Keratinocyte (primary cell): Measurements from ENCODE around the gene TMEM207. TPM values are rescaled to one million over a fixed set of nuclear protein-coding genes. Genes with fewer than 3 reads are reported as not detected.

Experiments
- DNase-seq: peaks from one replicate; pipeline ENCODE4 v3.0.0-alpha.2; 2011; ENCODE audit warnings: low read depth, missing footprints, low spot score
- FAIRE-seq: peaks from 2 replicates; lab custom pipeline; 2011; peaks lifted over from hg19 to GRCh38; lab: Jason Lieb, UNC
- H2AFZ ChIP-seq: 2 replicates; pipeline ENCODE4 v1.6.0; 2012; ENCODE audit warnings: low read length, control low read depth, inconsistent platforms; ENCODE audit not compliant: control insufficient read depth
- H3K27ac ChIP-seq: 2 replicates; pipeline ENCODE4 v1.5.1; 2011; ENCODE audit warnings: low read length; ENCODE audit not compliant: control insufficient read depth, insufficient read depth
- H3K27me3 ChIP-seq: 3 replicates; pipeline ENCODE4 v1.6.0; 2011; ENCODE audit warnings: low read length; ENCODE audit not compliant: control insufficient read depth, insufficient read depth; ENCODE audit errors: extremely low read depth
- H3K36me3 ChIP-seq, 2 experiments: 2 replicates in 1 of 2; 3 replicates in 1 of 2; pipeline ENCODE4 v1.5.1; 2011; ENCODE audit warnings: low read length in 2 of 2, mild to moderate bottlenecking in 1 of 2; ENCODE audit not compliant: control insufficient read depth in 2 of 2, insufficient read depth in 2 of 2; ENCODE audit errors: extremely low read depth in 1 of 2
- H3K4me1 ChIP-seq: 3 replicates; pipeline ENCODE4 v1.5.1; 2011; ENCODE audit warnings: low read length; ENCODE audit not compliant: control insufficient read depth, insufficient read depth; ENCODE audit errors: extremely low read depth
- H3K4me2 ChIP-seq: 3 replicates; pipeline ENCODE4 v1.6.0; 2011; ENCODE audit warnings: low read depth, low read length; ENCODE audit not compliant: control insufficient read depth, insufficient read depth; ENCODE audit errors: extremely low read depth
- H3K4me3 ChIP-seq, 3 experiments: fragments of 200-600 bp in 1 of 3; sonication (generic) in 1 of 3; 2 replicates in 2 of 3; 3 replicates in 1 of 3; pipeline ENCODE4 v1.5.1; 2011 to 2016; ENCODE audit warnings: low read length in 3 of 3, mild to moderate bottlenecking in 3 of 3, control low read depth in 2 of 3, inconsistent platforms in 1 of 3, low read depth in 1 of 3, mixed read lengths in 1 of 3, mixed run types in 1 of 3, moderate library complexity in 1 of 3; ENCODE audit not compliant: control insufficient read depth in 2 of 3, insufficient read depth in 2 of 3; ENCODE audit errors: extremely low read depth in 1 of 3
- H3K79me2 ChIP-seq: 2 replicates; pipeline ENCODE4 v1.6.0; 2012; ENCODE audit warnings: low read length; ENCODE audit not compliant: control insufficient read depth, insufficient read depth
- H3K9ac ChIP-seq: 3 replicates; pipeline ENCODE4 v1.6.0; 2011; ENCODE audit warnings: low read length; ENCODE audit not compliant: control insufficient read depth, insufficient read depth; ENCODE audit errors: extremely low read depth
- H3K9me1 ChIP-seq: 3 replicates; pipeline ENCODE4 v1.6.0; 2011; ENCODE audit warnings: low read length; ENCODE audit not compliant: control insufficient read depth, insufficient read depth; ENCODE audit errors: extremely low read depth
- H3K9me3 ChIP-seq: 2 replicates; pipeline ENCODE4 v1.5.1; 2012; ENCODE audit warnings: low read depth, low read length; ENCODE audit not compliant: control insufficient read depth
- H4K20me1 ChIP-seq: 3 replicates; pipeline ENCODE4 v1.6.0; 2011; ENCODE audit warnings: low read length; ENCODE audit not compliant: control insufficient read depth, insufficient read depth; ENCODE audit errors: extremely low read depth
- EZH2 ChIP-seq: IDR thresholded peaks from one replicate; pipeline ENCODE4 v1.6.1; 2012; ENCODE audit warnings: inconsistent platforms, mild to moderate bottlenecking, low read length, moderate library complexity
- dilution Hi-C: fragments of 300-500 bp; cut with MboI; formaldehyde crosslinking; loops from one replicate; pipeline ENCODE4 v1.7.0; 2020; ENCODE audit warnings: low sequenced_read_pairs; ENCODE audit not compliant: extremely low pct_ligation_motif_present
- polyA minus RNA-seq, 3 experiments: library from RNA; depleted of rRNA, polyadenylated mRNA; stranded (reverse); fragments of >200 nt; gene quantifications; 1 replicate in 1 of 3; 2 replicates in 1 of 3; 3 replicates in 1 of 3; pipeline ENCODE4 v1.2.3, GENCODE V29; 2011
- polyA plus RNA-seq, 5 experiments: library from polyadenylated mRNA; depleted of rRNA in 3 of 5; stranded (reverse) in 3 of 5; stranded (forward) in 1 of 5; unstranded in 1 of 5; fragments of >200 nt; gene quantifications; 1 replicate in 1 of 5; 2 replicates in 3 of 5; 3 replicates in 1 of 5; pipeline versions ENCODE4 v1.2.1 to v1.2.3, GENCODE V29; 2011 to 2012; ENCODE audit warnings: missing spikeins in 2 of 5, low read depth in 1 of 5, low replicate concordance in 1 of 5
- TF ChIP-seq, protein P1 (sequence below), 3 experiments: IDR thresholded peaks in 1 of 3; conservative IDR thresholded peaks in 1 of 3; optimal IDR thresholded peaks in 1 of 3; 2 replicates in 2 of 3; 3 replicates in 1 of 3; pipeline versions ENCODE3 to v1.5.1; 2011; ENCODE audit warnings: low read length in 3 of 3, mild to moderate bottlenecking in 3 of 3, moderate library complexity in 2 of 3, control low read depth in 1 of 3, inconsistent platforms in 1 of 3; ENCODE audit not compliant: insufficient read depth in 2 of 3; ENCODE audit errors: extremely low read depth in 1 of 3

TMEM207 gene
- not detected in 3 replicates for polyA plus RNA-seq
- not detected for polyA plus RNA-seq (2011; ENCODE audit: low read depth)
- not detected in 2 replicates for polyA plus RNA-seq (2011; cell fraction: cytosol; rRNA removed)
- polyA plus RNA-seq (2011; cell fraction: nucleus; rRNA removed) = not detected in 2 replicates
- polyA plus RNA-seq (2012; ENCODE audit: low replicate concordance) = not detected in 2 replicates
- not detected in 3 replicates for polyA minus RNA-seq
- polyA minus RNA-seq (2011; cell fraction: cytosol; rRNA and poly(A)+ RNA removed) = not detected
- polyA minus RNA-seq (2011; cell fraction: nucleus; rRNA and poly(A)+ RNA removed) = not detected in 2 replicates

GRCh38 chr3:190449801-190450200 lies at the start of gene TMEM207:
TSS of gene TMEM207 (minus strand) at chr3:190449901. CDS start at chr3:190449809, 92 bp downstream.
- no peaks in the 10 kb centered on the region for H4K20me1 ChIP-seq
- DNase-seq = no peak
- H3K4me1 ChIP-seq = no peaks in the 10 kb centered on the region
- peak within 1 kb of the TSS; percentile 50 for H2AFZ ChIP-seq
- H3K79me2 ChIP-seq = no peaks in the 10 kb centered on the region
- H3K4me2 ChIP-seq = no peak within 1 kb of the TSS
- FAIRE-seq = peak; percentile 81
- H3K4me3 ChIP-seq = no peak within 1 kb of the TSS
- dilution Hi-C loops = no loop called here
- no peak within 1 kb of the TSS for H3K9ac ChIP-seq
- H3K27ac ChIP-seq = no peak within 1 kb of the TSS
- no peaks in the 10 kb centered on the region for H3K9me3 ChIP-seq
- H3K9me1 ChIP-seq = no peaks in the 10 kb centered on the region
- H3K27me3 ChIP-seq = no peaks in the 10 kb centered on the region
- H3K36me3 ChIP-seq = no peaks in the 10 kb centered on the region
- no peak for TF ChIP-seq EZH2
- TF ChIP-seq, protein P1, sequence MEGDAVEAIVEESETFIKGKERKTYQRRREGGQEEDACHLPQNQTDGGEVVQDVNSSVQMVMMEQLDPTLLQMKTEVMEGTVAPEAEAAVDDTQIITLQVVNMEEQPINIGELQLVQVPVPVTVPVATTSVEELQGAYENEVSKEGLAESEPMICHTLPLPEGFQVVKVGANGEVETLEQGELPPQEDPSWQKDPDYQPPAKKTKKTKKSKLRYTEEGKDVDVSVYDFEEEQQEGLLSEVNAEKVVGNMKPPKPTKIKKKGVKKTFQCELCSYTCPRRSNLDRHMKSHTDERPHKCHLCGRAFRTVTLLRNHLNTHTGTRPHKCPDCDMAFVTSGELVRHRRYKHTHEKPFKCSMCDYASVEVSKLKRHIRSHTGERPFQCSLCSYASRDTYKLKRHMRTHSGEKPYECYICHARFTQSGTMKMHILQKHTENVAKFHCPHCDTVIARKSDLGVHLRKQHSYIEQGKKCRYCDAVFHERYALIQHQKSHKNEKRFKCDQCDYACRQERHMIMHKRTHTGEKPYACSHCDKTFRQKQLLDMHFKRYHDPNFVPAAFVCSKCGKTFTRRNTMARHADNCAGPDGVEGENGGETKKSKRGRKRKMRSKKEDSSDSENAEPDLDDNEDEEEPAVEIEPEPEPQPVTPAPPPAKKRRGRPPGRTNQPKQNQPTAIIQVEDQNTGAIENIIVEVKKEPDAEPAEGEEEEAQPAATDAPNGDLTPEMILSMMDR (optimal IDR thresholded peaks at IDR 0.05 in 1 of 3, IDR thresholded peaks at IDR 0.05 in 1 of 3, conservative IDR thresholded peaks at IDR 0.05 in 1 of 3; ENCODE audit: extremely low read depth in 1 of 3, insufficient read depth in 2 of 3, low read length in 3 of 3) = no peak

- H3K9me3 ChIP-seq = no peaks in the 10 kb centered on the region
- H3K27ac ChIP-seq = no peak overlapping the region
- no peak overlapping the region for H3K4me3 ChIP-seq
- FAIRE-seq (no peak), DNase-seq (no peak)
- no peaks in the 10 kb centered on the region for H3K36me3 ChIP-seq
- dilution Hi-C loops = no loop called here
- H3K9me1 ChIP-seq = no peaks in the 10 kb centered on the region
- no peaks in the 10 kb centered on the region for H3K79me2 ChIP-seq
- TF ChIP-seq, protein P1 (optimal IDR thresholded peaks at IDR 0.05 in 1 of 3, IDR thresholded peaks at IDR 0.05 in 1 of 3, conservative IDR thresholded peaks at IDR 0.05 in 1 of 3; ENCODE audit: extremely low read depth in 1 of 3, insufficient read depth in 2 of 3, low read length in 3 of 3) = no peak
- no peak for TF ChIP-seq EZH2
- no peaks in the 10 kb centered on the region for H3K4me1 ChIP-seq
- H2AFZ ChIP-seq = no peak overlapping the region
- H3K9ac ChIP-seq = no peak overlapping the region
- no peaks in the 10 kb centered on the region for H3K27me3 ChIP-seq
- no peak overlapping the region for H3K4me2 ChIP-seq
- H4K20me1 ChIP-seq = no peaks in the 10 kb centered on the region
These were observed 49.4 kb upstream of the TMEM207 start for GRCh38 chr3:190499122-190499521.
